ENCODE measurements around the gene GPSM1. TPM values are rescaled to one million over a fixed set of nuclear protein-coding genes. Genes with fewer than 3 reads are reported as not detected.

GPSM1 gene
- total and polyA plus RNA-seq, 9 of the 15 experiments (the other 6 are each of a cell fraction or from before 2014, with no cell fraction given), result 0.04 to 14.2 (median 3.1) TPM

- TF ChIP-seq MAZ (CRISPR knock-in tag; conservative IDR thresholded peaks at IDR 0.05 in 1 of 2, IDR thresholded peaks at IDR 0.05 in 1 of 2) (peak in 1 of 2 experiments; percentile 29; a peak in 1 of 4 replicates), MYC (IDR thresholded peaks at IDR 0.05; ENCODE audit: low read depth, low read length) (peak; percentile 51; the same call in 1 of the 2 replicates), MYC (CRISPR knock-in tag; IDR thresholded peaks at IDR 0.05; ENCODE audit: borderline replicate concordance, low read depth) (no peak), JUNB (CRISPR knock-in tag; conservative IDR thresholded peaks at IDR 0.05) (no peak), PRDM10 (IDR thresholded peaks at IDR 0.05; ENCODE audit: partially characterized antibody) (no peak), HDAC3 (IDR thresholded peaks at IDR 0.05; ENCODE audit: borderline replicate concordance, partially characterized antibody) (no peak), USF1 (CRISPR knock-in tag; IDR thresholded peaks at IDR 0.05) (no peak), ZBTB33 (CRISPR knock-in tag; IDR thresholded peaks at IDR 0.05) (peak; percentile 32; the same call in 1 of the 2 replicates), TRIM28 (IDR thresholded peaks at IDR 0.05) (no peak), PPARD (CRISPR knock-in tag; IDR thresholded peaks at IDR 0.05) (no peak), KLF13 (tag; IDR thresholded peaks at IDR 0.05; ENCODE audit: borderline replicate concordance, low read depth) (peak; percentile 80; the same call in 1 of the 2 replicates), TAF1 (IDR thresholded peaks at IDR 0.05; ENCODE audit: control insufficient read depth, extremely low read depth, insufficient read depth, low read length, severe bottlenecking) (peak; percentile 18), POLR2AphosphoS2 (IDR thresholded peaks at IDR 0.05; ENCODE audit: low read length) (no peak), ILK (tag; IDR thresholded peaks at IDR 0.05; ENCODE audit: borderline replicate concordance, low read depth) (no peak)
Observed at GRCh38 chr9:136342181-136343120, 15.1 kb downstream of the GPSM1 start (continued).

Measured in K562 (cell line).